Peyer's patch (tissue), 4 donors: ENCODE results near the gene FHOD3. TPM values are rescaled to one million over a fixed set of nuclear protein-coding genes. Genes with fewer than 3 reads are reported as not detected.

Experiments used
- DNase-seq, 3 donors: peaks; one replicate each; pipeline ENCODE4 v3.0.0-alpha.2; 2017 to 2019
- H3K27ac ChIP-seq, 4 donors: fragments of 200-600 bp; sonication (generic); one replicate each; pipeline ENCODE4 v1.5.1; 2016 to 2019
- H3K27me3 ChIP-seq, 2 donors: fragments of 200-600 bp; sonication (generic); one replicate each; pipeline ENCODE4 v1.5.1; 2019
- H3K36me3 ChIP-seq, 3 donors: fragments of 200-600 bp; sonication (generic); one replicate each; pipeline ENCODE4 v1.5.1; 2016 to 2019
- H3K4me1 ChIP-seq, 4 donors: fragments of 200-600 bp; sonication (generic); one replicate each; pipeline ENCODE4 v1.5.1; 2016 to 2019
- H3K4me3 ChIP-seq, 4 donors: fragments of 200-600 bp; sonication (generic); 1 replicate in 3 of 4; 2 replicates in 1 of 4; pipeline ENCODE4 v1.5.1; 2016 to 2019; ENCODE audit warnings: mild to moderate bottlenecking in 1 of 4
- H3K9me3 ChIP-seq, 4 donors: fragments of 200-600 bp; sonication (generic); one replicate each; pipeline ENCODE4 v1.5.1; 2016 to 2019; ENCODE audit warnings: mild to moderate bottlenecking in 1 of 4
- CTCF ChIP-seq, 6 experiments: fragments of 450-650 bp in 4 of 6; fragments of 200-600 bp in 2 of 6; sonication (generic) in 1 of 6; IDR thresholded peaks; one replicate each; pipeline ENCODE4 v1.5.1; 2017 to 2019; ENCODE audit warnings: antibody characterized with exemption in 6 of 6, mild to moderate bottlenecking in 3 of 6, moderate library complexity in 1 of 6
- POLR2A ChIP-seq, 2 donors: fragments of 450-650 bp; IDR thresholded peaks; one replicate each; pipeline ENCODE4 v1.5.1; 2017; ENCODE audit warnings: antibody characterized with exemption in 2 of 2, mild to moderate bottlenecking in 2 of 2, moderate library complexity in 2 of 2
- total RNA-seq, 4 donors: library from RNA; depleted of rRNA; stranded (reverse); fragments of >200 nt; gene quantifications; one replicate each; pipeline ENCODE4 v1.1.0, GENCODE V29; 2016

The FHOD3 gene
- total RNA-seq, 4 donors from 2014 or later = 0.53 to 10.7 (median 4.6) TPM

- Histone ChIP-seq H3K27me3 (no peaks in the 10 kb centered on the region), H3K27ac (no peak overlapping the region), H3K4me1 (no peaks in the 10 kb centered on the region), H3K9me3 (no peaks in the 10 kb centered on the region), H3K36me3 (no peaks in the 10 kb centered on the region), H3K4me3 (no peak overlapping the region)
- no peak for DNase-seq
- TF ChIP-seq POLR2A (IDR thresholded peaks at IDR 0.05) (no peak), CTCF (IDR thresholded peaks at IDR 0.05) (no peak)
Measured at GRCh38 chr18:36643061-36643460, 345.5 kb downstream of the FHOD3 start.

- no peaks in the 10 kb centered on the region for H3K4me1 ChIP-seq
- no peak for DNase-seq
- no peaks in the 10 kb centered on the region for H3K9me3 ChIP-seq
- H3K27me3 ChIP-seq = no peaks in the 10 kb centered on the region
- H3K4me3 ChIP-seq = no peak overlapping the region
- H3K36me3 ChIP-seq = no peaks in the 10 kb centered on the region
- H3K27ac ChIP-seq = no peak overlapping the region
- TF ChIP-seq CTCF (IDR thresholded peaks at IDR 0.05) (no peak), POLR2A (IDR thresholded peaks at IDR 0.05) (no peak)
Measured at GRCh38 chr18:36648803-36649202, 351.3 kb downstream of the FHOD3 start.

GRCh38 chr18:36649205-36649604 lies 351.7 kb downstream of the FHOD3 start:
- no peak overlapping the region for H3K4me3 ChIP-seq
- H3K27me3 ChIP-seq = no peaks in the 10 kb centered on the region
- no peak for DNase-seq
- H3K9me3 ChIP-seq = no peaks in the 10 kb centered on the region
- no peaks in the 10 kb centered on the region for H3K36me3 ChIP-seq
- TF ChIP-seq CTCF (IDR thresholded peaks at IDR 0.05) (no peak), POLR2A (IDR thresholded peaks at IDR 0.05) (no peak)
- H3K27ac ChIP-seq = no peak overlapping the region
- no peaks in the 10 kb centered on the region for H3K4me1 ChIP-seq

GRCh38 chr18:36650266-36650665 lies 352.8 kb downstream of the FHOD3 start:
- TF ChIP-seq POLR2A (IDR thresholded peaks at IDR 0.05) (no peak), CTCF (IDR thresholded peaks at IDR 0.05) (no peak)
- H3K27ac ChIP-seq = no peak overlapping the region
- no peak for DNase-seq
- no peaks in the 10 kb centered on the region for H3K4me1 ChIP-seq
- H3K4me3 ChIP-seq = no peak overlapping the region
- no peaks in the 10 kb centered on the region for H3K9me3 ChIP-seq
- H3K27me3 ChIP-seq = no peaks in the 10 kb centered on the region
- no peaks in the 10 kb centered on the region for H3K36me3 ChIP-seq

GRCh38 chr18:36650906-36651305 lies 353.4 kb downstream of the FHOD3 start:
- H3K27ac ChIP-seq = no peak overlapping the region
- no peaks in the 10 kb centered on the region for H3K9me3 ChIP-seq
- DNase-seq = no peak
- no peak for TF ChIP-seq CTCF (IDR thresholded peaks at IDR 0.05)
- TF ChIP-seq POLR2A (IDR thresholded peaks at IDR 0.05) = no peak
- no peaks in the 10 kb centered on the region for H3K4me1 ChIP-seq
- H3K27me3 ChIP-seq = no peaks in the 10 kb centered on the region
- no peaks in the 10 kb centered on the region for H3K36me3 ChIP-seq
- no peak overlapping the region for H3K4me3 ChIP-seq

- H3K27me3 ChIP-seq = no peaks in the 10 kb centered on the region
- H3K9me3 ChIP-seq = no peaks in the 10 kb centered on the region
- TF ChIP-seq POLR2A (IDR thresholded peaks at IDR 0.05) (no peak), CTCF (IDR thresholded peaks at IDR 0.05) (no peak)
- no peak for DNase-seq
- no peaks in the 10 kb centered on the region for H3K4me1 ChIP-seq
- H3K36me3 ChIP-seq = no peaks in the 10 kb centered on the region
- no peak overlapping the region for H3K4me3 ChIP-seq
- no peak overlapping the region for H3K27ac ChIP-seq
Measured at GRCh38 chr18:36652503-36652902, 355.0 kb downstream of the FHOD3 start.
